GM18858 (cell line): ENCODE data around the gene HRG.
"Not testable (repeated sequence)": the region's sequence is repeated elsewhere in the genome, so short reads cannot be mapped to it uniquely, and the experiment has no call there.

Experiments
- ATAC-seq: cut with Tn5 transposase; IDR thresholded peaks from one replicate; pipeline ENCODE4 v1.9.1; 2021; ENCODE audit not compliant: unreplicated experiment

The HRG gene, protein sequence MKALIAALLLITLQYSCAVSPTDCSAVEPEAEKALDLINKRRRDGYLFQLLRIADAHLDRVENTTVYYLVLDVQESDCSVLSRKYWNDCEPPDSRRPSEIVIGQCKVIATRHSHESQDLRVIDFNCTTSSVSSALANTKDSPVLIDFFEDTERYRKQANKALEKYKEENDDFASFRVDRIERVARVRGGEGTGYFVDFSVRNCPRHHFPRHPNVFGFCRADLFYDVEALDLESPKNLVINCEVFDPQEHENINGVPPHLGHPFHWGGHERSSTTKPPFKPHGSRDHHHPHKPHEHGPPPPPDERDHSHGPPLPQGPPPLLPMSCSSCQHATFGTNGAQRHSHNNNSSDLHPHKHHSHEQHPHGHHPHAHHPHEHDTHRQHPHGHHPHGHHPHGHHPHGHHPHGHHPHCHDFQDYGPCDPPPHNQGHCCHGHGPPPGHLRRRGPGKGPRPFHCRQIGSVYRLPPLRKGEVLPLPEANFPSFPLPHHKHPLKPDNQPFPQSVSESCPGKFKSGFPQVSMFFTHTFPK

DNA sequence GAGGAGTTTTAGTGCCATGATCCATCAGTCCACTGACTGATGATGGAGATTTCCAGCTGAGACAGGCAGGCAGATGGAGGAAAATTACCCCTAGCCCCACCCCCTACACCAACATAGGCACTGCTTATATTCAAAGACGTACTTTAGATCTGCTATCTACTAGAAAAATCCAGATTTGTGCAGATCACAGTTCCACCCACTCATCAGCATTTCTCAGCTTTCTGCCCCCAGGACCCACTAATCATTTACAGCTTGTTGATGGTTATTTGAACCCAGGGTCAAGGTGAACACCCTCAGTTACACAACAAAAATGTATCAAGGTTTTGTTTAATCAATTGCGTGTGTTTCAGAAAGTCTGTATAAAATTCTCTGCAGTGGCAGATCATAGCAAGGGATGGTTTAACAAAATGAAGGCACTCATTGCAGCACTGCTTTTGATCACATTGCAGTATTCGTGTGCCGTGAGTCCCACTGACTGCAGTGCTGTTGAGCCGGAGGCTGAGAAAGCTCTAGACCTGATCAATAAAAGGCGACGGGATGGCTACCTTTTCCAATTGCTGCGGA, at the start of gene HRG:
Gene HRG (plus strand): TSS at position 390 of the 564 bp plus-strand sequence. CDS start 18 bp downstream, at position 408.
- ATAC-seq, result no peak

DNA sequence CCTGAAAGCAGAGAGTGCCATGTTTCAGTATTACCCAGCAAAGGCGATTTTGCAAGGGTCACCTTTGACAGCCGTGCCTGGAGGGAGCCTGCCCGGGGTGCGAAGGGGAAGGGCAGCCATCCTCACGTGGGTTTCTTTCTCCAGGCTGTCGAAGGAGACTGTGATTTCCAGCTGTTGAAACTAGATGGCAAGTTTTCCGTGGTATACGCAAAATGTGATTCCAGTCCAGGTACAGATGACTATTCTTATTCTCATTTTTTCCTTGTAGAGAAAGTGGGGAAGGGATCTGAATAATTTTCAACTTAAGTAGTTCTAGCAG, 49.6 kb upstream of the HRG start:
- ATAC-seq, result no peak

DNA sequence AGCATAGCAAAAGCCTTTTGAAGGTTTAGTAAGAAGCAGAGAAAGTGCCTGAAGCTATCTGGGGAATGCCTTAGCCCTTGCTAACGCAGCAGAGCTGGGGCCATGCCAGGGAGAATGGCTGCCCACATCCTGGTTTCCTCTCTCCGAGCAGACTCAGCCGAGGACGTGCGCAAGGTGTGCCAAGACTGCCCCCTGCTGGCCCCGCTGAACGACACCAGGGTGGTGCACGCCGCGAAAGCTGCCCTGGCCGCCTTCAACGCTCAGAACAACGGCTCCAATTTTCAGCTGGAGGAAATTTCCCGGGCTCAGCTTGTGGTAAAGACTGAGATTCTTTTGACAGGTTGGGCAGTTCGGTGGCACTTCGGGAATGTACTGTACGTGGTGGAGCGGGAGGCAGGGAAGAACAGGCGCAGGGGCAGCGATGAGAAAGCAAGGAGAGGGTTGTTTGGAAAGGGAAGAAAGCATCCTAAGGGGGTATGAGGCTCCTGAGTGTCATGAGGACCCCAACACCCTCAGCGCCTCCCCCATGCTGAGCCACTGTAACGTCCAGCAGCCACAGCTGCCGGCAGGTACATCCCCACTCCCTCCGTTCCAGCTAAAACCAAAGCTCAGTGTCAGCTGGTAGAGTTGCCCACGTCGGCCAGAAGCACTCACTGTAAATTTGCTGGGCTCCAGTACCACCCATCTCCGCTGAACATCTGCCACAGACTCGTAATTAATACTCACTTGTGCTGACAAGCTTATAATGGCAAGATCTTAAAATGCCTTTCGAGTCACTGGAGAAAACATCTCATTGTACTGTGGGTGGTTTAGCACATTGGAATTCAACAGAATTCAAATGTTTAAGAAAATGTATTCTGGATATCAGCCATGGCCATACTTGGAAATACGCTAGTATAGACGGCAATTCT, 48.5 kb upstream of the HRG start:
- ATAC-seq, result peak; percentile 81

DNA sequence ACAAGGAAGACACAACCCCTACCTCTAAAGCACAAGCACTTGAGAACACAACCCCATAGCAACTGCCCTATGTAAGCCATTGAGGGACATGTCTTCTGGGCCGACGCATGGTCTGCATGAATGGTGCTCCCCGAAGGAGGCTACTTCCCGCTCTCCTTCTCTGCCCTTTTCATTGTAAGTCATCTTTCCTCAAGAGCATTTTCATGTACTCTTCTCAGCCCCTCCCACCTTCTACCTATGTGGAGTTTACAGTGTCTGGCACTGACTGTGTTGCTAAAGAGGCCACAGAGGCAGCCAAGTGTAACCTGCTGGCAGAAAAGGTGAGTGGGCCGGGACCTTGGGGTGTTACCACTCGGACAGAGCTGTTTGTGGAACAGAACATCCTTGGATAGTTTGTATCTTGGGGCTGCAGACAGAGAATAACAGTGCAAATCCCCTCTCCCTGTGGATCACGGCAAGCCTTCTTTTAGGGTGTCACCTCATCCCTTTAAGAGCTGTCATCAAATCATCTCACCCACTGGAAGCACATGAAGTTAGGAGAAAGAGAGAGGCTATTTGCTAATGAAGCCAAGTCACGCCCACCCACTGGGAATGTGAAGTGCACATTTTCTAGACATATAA, 47.4 kb upstream of the HRG start:
- ATAC-seq, result no peak

DNA sequence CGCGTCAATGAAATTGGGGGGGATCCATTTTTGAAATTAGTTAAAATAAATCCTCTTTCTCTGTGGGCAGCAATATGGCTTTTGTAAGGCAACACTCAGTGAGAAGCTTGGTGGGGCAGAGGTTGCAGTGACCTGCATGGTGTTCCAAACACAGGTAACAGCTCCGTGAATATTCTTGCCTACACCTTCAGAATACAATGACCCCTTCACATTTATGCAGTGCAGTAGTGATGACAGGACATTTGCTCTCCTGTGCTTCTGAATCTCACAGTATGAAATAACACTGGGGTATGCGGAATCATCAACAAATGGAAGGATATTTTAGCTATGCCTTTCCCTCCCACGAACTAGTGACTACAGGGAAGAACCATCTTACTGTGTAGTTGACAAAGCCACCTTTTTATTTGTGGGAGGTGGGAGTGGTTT, 46.0 kb upstream of the HRG start:
- no peak for ATAC-seq

DNA sequence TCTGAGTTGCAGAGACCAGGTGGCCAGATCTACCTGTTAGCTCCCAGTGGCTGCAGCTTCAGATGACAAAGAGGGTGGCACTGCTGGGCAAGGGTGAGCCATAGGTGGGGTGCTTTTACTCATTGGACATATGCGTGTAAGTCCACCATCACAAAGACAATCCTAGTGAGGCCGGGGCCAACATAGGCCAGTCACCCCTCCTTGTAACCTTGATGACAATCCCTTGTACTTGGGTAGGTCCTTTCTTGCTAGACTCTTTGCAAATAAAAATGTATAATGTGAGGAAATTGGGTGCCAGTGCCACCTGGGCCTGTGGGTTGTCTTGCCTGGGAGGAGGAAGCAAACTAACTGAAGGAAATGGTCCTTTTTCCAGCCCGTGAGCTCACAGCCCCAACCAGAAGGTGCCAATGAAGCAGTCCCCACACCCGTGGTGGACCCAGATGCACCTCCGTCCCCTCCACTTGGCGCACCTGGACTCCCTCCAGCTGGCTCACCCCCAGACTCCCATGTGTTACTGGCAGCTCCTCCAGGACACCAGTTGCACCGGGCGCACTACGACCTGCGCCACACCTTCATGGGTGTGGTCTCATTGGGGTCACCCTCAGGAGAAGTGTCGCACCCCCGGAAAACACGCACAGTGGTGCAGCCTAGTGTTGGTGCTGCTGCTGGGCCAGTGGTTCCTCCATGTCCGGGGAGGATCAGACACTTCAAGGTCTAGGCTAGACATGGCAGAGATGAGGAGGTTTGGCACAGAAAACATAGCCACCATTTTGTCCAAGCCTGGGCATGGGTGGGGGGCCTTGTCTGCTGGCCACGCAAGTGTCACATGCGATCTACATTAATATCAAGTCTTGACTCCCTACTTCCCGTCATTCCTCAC, 45.4 kb upstream of the HRG start:
- ATAC-seq, result no peak

DNA sequence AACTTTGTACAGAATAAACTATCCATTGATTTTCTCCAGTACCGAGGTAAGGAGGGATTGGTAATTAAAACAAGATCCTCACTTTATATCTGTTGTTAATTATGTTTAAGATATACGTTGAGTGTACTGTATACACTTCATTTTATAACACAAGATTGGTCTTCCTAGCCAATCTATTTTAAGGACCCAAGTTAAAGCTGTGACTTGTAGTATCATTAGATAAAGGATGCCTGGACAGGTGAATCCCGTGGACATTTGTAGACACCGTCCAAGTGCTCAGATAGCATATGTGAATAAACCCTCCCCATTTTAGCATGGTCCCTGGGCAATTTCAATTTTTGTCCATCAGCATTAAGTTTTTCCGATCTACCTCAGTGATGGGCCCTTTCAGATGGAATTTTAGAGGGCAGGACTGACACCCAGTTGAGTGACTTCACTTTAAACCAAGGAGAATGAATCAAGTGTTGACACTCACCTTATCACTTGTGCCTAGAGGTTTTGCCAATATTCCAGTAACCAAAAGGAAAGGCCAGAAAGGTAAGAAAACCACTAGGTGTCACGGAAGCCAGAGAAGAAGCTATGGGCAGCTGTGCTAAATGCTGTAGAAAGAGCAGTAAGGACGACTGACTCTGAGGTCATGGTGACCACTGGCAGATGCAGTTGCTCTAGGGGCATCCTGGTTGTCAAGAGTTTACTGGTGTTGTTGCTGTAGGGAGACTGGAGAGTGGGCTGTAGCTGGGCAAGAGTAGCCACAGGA, 43.7 kb upstream of the HRG start:
- no peak for ATAC-seq

DNA sequence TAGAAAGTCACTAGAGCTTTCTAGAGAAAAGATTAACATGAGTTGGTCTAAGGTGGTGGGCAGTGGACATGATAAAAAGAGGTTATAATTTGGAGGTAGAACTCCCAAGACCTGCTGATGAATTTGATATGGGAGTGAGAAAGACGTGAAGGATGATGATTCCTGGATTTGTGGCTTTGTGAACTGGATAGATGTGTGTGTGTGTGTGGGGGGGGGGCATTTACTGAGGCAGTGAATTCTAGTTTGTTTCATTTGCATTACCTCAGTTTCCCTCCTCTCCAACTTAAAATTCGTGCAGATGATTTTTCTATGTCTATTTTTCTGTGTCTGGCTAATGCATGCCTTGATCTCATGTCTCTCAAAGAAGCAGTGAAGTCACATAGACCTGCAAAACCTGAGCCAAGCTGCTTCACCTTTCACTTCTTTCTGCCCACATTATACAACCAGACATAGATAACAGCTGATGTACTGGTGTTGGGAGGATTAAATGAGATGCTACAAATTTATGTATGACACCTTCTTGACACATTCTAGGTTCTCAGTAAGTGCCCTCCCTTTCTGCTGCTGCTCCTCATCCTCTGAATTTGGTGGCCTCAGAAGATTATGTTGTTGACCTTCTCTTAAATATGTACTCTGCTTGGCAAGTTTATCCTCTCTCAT, 43.0 kb upstream of the HRG start:
- no peak for ATAC-seq

DNA sequence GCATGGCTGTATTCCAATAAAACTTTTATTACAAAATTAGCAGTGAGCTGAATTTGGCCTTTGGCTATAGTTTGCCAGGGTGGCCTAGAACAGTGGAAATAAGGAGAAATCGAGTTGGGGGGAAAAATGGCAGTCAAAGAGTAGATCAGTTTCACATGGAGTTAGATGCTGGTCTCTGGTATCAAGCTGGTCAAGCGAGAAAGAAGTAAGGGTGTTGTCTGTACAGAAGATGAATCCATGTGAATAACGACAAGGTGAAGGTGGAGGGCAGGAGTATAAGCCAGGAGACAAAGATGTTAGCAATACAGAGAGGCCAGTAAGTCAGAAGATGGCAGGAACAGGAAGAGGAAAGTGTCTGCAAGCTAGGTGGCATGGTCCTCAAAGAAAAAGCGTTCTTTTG, 41.2 kb upstream of the HRG start:
- no peak for ATAC-seq

DNA sequence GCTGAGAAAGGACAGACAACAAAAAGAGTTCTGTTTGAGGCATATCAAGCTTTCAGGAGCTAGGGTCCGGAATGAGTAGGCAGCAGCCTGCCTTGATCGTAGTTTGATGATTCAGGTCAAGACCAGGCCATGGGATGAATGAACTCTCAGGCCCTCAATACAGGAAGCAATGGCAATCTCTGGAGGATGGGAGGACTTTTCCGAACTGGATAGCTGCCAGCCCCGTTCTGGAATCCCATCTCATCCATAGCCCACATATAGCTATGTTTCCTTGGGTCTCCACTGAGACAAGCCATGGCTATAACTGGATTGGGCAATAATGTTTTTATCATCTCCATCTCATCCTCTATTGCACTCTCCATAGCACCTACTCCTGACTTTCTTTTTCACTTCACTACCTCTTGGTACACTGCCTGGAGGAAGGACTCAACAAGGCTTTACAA, 40.2 kb upstream of the HRG start:
- ATAC-seq, result no peak

DNA sequence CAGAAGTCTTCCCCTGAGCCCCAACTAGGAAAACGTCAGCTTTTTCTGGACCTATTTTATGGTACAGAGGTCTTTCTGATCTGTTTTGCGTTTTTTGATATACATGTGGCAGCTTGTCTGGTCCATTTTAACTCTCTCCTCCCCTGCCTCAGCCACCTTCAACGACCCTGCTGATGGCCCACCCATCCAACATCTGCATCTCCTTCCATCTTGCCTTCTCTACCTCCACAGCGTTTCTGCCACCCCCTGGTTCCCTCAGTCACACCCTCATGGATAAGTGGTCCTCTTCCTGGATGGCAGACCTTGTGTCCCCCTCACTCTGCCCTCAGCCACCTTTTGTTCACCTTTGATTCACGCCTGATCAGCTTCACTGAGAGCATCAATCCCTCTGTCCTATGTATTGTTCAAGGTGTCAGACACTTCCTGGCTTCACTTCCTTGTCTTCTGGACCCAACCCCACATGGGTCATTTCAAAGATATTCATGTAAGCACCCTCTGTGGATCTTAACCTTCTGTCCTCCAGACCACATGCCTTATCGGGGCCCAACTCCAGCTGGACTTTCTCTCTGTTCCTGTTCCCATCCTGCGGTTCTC, 39.5 kb upstream of the HRG start:
- no peak for ATAC-seq

DNA sequence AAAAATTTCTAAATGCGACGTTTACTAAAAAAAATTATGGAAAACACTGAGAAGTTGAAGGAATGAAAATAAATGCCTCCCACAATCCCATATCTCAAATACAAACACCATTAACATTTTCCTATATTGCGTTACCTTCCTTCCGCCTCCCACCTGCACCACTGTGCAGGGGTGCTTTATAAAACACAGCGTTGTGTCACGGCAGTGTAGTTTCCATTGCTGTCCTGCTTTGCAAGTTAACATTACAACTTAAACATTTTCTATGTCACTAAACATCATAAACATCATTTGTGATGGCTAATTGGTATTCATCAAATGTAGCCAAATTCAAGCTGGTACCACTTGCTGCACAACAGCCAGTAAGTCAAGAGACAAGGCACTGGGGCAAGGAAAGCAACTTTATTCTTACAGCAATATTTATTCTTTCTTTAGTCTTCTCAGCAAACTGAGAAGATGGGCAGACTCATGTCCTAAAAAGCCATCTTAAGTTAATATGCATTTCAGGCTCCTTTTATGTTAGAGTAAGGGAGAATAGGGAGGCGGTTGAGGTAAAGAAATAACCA, 37.9 kb upstream of the HRG start:
- no peak for ATAC-seq

DNA sequence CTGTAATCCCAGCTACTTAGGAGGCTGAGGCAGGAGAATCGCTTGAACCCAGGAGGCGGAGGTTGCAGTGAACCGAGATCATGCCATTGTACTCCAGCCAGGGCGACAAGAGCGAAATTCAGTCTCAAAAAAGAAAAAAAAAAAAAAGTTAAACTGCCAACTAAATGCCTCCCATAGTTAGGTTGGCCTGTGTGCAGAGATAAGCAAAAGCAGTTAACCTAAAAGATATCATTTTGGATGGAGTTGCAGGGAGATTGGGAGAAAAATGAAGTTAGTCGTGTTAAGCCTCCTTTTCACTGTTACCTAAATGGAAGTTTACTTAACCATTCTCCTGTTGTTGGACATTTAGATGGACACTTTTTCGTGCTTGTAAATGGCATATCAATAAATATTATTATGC, 37.1 kb upstream of the HRG start:
- ATAC-seq, result no peak

DNA sequence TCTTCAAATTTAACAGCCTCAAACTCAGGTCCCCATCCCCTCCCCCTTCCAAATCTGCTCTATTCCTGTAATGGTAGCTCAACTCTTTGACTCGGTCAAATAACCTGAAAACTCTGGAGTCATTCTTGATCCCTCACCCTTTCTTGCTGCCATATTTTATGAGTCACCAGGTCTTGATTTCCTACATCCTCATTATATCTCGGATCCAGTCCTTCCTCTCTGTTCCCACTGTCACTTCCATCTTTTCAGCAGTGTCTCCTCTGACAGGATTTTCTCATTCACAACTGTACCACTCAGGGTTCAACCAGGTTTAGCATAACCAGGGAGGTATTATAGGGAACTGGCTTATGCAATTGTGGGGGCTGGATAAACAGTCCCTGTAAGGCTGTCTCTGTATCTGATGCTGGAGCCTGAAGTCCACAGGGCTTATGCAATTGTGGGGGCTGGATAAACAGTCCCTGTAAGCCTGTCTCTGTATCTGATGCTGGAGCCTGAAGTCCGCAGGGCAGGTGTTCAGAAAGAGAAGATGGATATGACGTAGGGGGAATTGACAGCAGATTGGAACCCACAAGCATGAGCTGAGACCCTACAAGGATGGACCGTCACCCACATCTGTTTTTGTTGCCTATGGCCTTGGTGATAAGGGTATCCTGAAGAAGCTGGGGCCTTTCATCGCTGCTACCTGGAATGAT, 34.7 kb upstream of the HRG start:
- no peak for ATAC-seq

DNA sequence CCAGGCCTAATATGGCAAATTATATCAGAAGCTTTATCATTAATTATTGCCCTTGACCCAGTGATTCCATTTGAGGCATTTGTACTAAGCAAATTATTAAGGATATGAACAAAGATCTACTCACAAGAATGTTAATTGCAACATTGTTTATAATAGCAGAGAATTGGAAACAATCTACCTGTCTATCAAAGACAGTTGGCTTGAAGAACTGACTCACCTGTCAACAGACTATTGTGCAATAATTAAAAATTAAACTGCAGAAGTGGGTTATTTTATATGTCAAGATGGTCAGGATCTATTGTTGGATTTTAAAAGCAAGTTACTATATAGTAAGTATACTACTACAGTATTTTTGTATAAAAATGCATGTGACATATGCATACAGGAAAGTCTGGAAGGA, 32.3 kb upstream of the HRG start:
- ATAC-seq, result no peak

DNA sequence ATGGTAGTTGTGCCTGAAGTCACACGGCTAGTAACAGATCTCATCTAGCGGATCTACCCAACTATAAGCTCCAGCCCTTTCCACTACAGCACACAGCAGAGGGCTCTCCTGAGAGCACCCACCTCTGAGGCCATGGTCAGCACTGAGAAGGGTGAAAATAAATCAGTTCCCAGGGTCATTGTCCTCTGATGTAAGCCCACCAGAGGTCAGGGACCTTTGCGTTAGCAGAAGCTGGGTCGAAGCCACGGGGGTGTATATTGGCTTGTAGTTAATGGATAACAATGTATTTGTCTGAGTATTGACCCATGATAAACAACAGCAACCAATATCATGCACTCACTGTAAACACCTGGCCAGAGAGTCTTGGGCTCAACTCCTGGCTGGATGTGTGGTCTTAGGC, 31.6 kb upstream of the HRG start:
- ATAC-seq, result not testable (repeated sequence)

DNA sequence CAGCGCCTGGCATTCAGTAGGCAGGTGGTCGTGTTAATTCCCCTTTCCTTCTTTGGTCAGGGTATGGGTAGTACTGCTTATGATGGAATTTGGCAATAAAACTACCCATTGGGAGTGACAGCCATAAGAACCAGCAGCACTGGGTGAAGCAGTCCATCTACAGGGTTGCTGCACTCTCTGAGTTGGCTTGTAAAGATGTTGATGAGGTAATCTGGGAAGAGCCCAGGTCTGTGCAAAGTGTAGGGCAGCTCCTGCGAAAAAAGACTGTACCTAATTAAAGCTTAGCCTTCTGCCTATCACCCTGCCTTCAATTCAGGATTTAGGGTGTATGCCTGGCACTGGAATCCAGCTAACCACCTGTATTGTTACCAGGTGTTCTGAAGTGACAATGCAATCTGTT, 30.3 kb upstream of the HRG start:
- ATAC-seq, result no peak

DNA sequence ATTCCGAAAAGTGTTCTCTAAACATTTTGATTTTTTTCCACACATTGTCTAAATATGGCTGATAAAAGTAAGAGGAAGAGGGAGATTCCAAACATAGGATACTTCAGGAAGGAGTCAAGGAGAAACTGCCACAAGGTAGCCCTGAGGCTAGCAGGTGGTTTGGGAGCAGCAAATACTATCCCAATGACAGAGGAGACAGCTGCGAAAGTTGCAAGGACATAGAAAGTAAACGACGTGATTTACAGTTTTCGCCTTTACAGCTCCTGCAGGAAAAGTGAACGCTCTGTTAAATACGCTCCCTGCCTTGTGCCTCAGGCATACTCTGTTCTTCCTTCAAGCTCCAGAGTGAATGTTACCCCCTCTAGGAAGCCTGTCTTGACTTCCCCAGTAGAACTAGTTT, 29.3 kb upstream of the HRG start:
- no peak for ATAC-seq
